ENCODE data around the gene TMEM178A. TPM values are rescaled to one million over a fixed set of nuclear protein-coding genes. Genes with fewer than 3 reads are reported as not detected.

TMEM178A gene
- polyA plus RNA-seq, 2 of the 4 experiments (the other 2 are of a cell fraction) = 0.13 to 0.87 TPM

- Histone ChIP-seq H3K4me3 (no peak overlapping the region), H3K4me1 (no peaks in the 10 kb centered on the region), H3K4me2 (no peak overlapping the region), H3K27ac (no peak overlapping the region), H3K9me3 (no peaks in the 10 kb centered on the region)
- ATAC-seq (no peak), DNase-seq (ENCODE audit: low read depth in 1 of 2, low spot score in 1 of 2) (no peak), FAIRE-seq (no peak)
- POLR2A ChIA-PET = no interaction called here
- WGBS (ENCODE audit: missing lambda C conversion rate) = 61% methylated on average over 1 of the region's 1 CpG
- TF ChIP-seq CTCF (IDR thresholded peaks at IDR 0.05) = no peak
- TF ChIP-seq JUNB (IDR thresholded peaks at IDR 0.05) = no peak
- no peak for TF ChIP-seq HMGXB4 (CRISPR knock-in tag; IDR thresholded peaks at IDR 0.05; ENCODE audit: borderline replicate concordance)
- no peak for TF ChIP-seq RARB (CRISPR knock-in tag; IDR thresholded peaks at IDR 0.05)
- no peak for TF ChIP-seq GATA3 (IDR thresholded peaks at IDR 0.05; ENCODE audit: borderline replicate concordance)
- no peak for TF ChIP-seq NPAS2 (CRISPR knock-in tag; IDR thresholded peaks at IDR 0.05; ENCODE audit: borderline replicate concordance)
- no peak for TF ChIP-seq EHF (CRISPR knock-in tag; IDR thresholded peaks at IDR 0.05)
- no peak for TF ChIP-seq NR3C1 (IDR thresholded peaks at IDR 0.05)
- no peak for TF ChIP-seq SREBF2 (IDR thresholded peaks at IDR 0.05)
- TF ChIP-seq FOSL2 (IDR thresholded peaks at IDR 0.05) = no peak
- TF ChIP-seq FOSL2 (CRISPR knock-in tag; IDR thresholded peaks at IDR 0.05) = no peak
- TF ChIP-seq E2F6 (IDR thresholded peaks at IDR 0.05; ENCODE audit: borderline replicate concordance, low read depth) = no peak
- TF ChIP-seq HES2 (IDR thresholded peaks at IDR 0.05) = no peak
- no peak for TF ChIP-seq SMC3 (IDR thresholded peaks at IDR 0.05)
- TF ChIP-seq POLR2A (IDR thresholded peaks at IDR 0.05; ENCODE audit: low read length) = no peak
- no peak for TF ChIP-seq RCOR1 (IDR thresholded peaks at IDR 0.05; ENCODE audit: low read depth, low read length)
- no peak for TF ChIP-seq CBX2 (IDR thresholded peaks at IDR 0.05; ENCODE audit: borderline replicate concordance, low read depth)
- no peak for TF ChIP-seq BHLHE40 (IDR thresholded peaks at IDR 0.05; ENCODE audit: low read depth, low read length)
- CTCF ChIA-PET = no interaction called here
Measured at GRCh38 chr2:39755466-39755865, 89.7 kb downstream of the TMEM178A start.

- Histone ChIP-seq H3K9me3 (no peaks in the 10 kb centered on the region), H3K4me2 (no peak overlapping the region), H3K4me1 (no peaks in the 10 kb centered on the region), H3K4me3 (no peak overlapping the region), H3K27ac (no peak overlapping the region)
- POLR2A ChIA-PET = no interaction called here
- no peak for ATAC-seq
- CTCF ChIA-PET = no interaction called here
- no peak for TF ChIP-seq PHF8 (IDR thresholded peaks at IDR 0.05; ENCODE audit: borderline replicate concordance, low read depth)
- TF ChIP-seq BHLHE40 (IDR thresholded peaks at IDR 0.05; ENCODE audit: low read depth, low read length) = no peak
- no peak for TF ChIP-seq POLR2AphosphoS2 (conservative IDR thresholded peaks at IDR 0.05; ENCODE audit: low read length)
- FAIRE-seq = no peak
- WGBS (ENCODE audit: missing lambda C conversion rate) = 89% methylated on average over 4 of the region's 4 CpGs
- no peak for DNase-seq (ENCODE audit: low read depth in 1 of 2, low spot score in 1 of 2)
Measured at GRCh38 chr2:39757156-39757555, 91.4 kb downstream of the TMEM178A start.

GRCh38 chr2:39762448-39762847, 96.7 kb downstream of the TMEM178A start:
- H3K4me3 ChIP-seq = no peak overlapping the region
- no peaks in the 10 kb centered on the region for H3K9me3 ChIP-seq
- ATAC-seq = no peak
- ChIA-PET CTCF (no interaction called here), POLR2A (no interaction called here)
- no peak overlapping the region for H3K27ac ChIP-seq
- H3K4me2 ChIP-seq = no peak overlapping the region
- WGBS (ENCODE audit: missing lambda C conversion rate) = 89% methylated on average over 2 of the region's 2 CpGs
- no peak for DNase-seq (ENCODE audit: low read depth in 1 of 2, low spot score in 1 of 2)
- FAIRE-seq = no peak
- TF ChIP-seq NR3C1 (IDR thresholded peaks at IDR 0.05) (no peak), JUN (IDR thresholded peaks at IDR 0.05) (no peak), PBX3 (IDR thresholded peaks at IDR 0.05) (no peak), MAFK (IDR thresholded peaks at IDR 0.05; ENCODE audit: partially characterized antibody) (no peak), E2F6 (IDR thresholded peaks at IDR 0.05; ENCODE audit: borderline replicate concordance, low read depth) (no peak), HMGXB4 (CRISPR knock-in tag; IDR thresholded peaks at IDR 0.05; ENCODE audit: borderline replicate concordance) (no peak), JUNB (IDR thresholded peaks at IDR 0.05) (no peak), CHD4 (IDR thresholded peaks at IDR 0.05; ENCODE audit: borderline replicate concordance) (no peak)
- no peaks in the 10 kb centered on the region for H3K4me1 ChIP-seq
